ENCODE data around the gene PODN. TPM values are rescaled to one million over a fixed set of nuclear protein-coding genes. Genes with fewer than 3 reads are reported as not detected.

The PODN gene
- total RNA-seq (2021) = 0.17 and 0.29 TPM in 2 replicates
- long read RNA-seq, partial matches to known transcripts = 0 of 1 reads
- long read RNA-seq, other reads (novel, unspliced or antisense) = 1 of 1 reads

- no peak within 1 kb of the TSS for H2BK20ac ChIP-seq (ENCODE audit: low read depth, low read length, poor library complexity, severe bottlenecking)
- no peak within 1 kb of the TSS for H2AK5ac ChIP-seq (ENCODE audit: insufficient read length, low read length)
- no peak within 1 kb of the TSS for H2BK120ac ChIP-seq (ENCODE audit: low read depth, low read length, poor library complexity, severe bottlenecking)
- peaks cover 84% of the 10 kb centered on the region for H3K27me3 Mint-ChIP-seq (ENCODE audit: low read depth)
- H3K4me1 ChIP-seq (ENCODE audit: insufficient read depth, low read length) = no peaks in the 10 kb centered on the region; the same call in 1 of the 2 replicates
- no peak within 1 kb of the TSS for H2BK15ac ChIP-seq (ENCODE audit: low read depth, low read length)
- peaks cover 36% of the 10 kb centered on the region; the same call in 1 of the 2 replicates for H3K27me3 ChIP-seq (ENCODE audit: insufficient read depth, low read length)
- H3K18ac ChIP-seq (ENCODE audit: insufficient read length, low read depth, low read length) = no peak within 1 kb of the TSS
- H3K9me3 Mint-ChIP-seq = no peaks in the 10 kb centered on the region
- no peak within 1 kb of the TSS for H3K27ac Mint-ChIP-seq
- H3K14ac ChIP-seq (ENCODE audit: insufficient read depth, low read length) = no peak within 1 kb of the TSS; the same call in 1 of the 2 replicates
- H3K27ac ChIP-seq (ENCODE audit: insufficient read length, low read depth, low read length) = no peak within 1 kb of the TSS
- H3K79me1 ChIP-seq (ENCODE audit: insufficient read depth, low read depth, low read length, poor library complexity, severe bottlenecking) = no peaks in the 10 kb centered on the region
- no peak within 1 kb of the TSS for H3T11ph ChIP-seq (ENCODE audit: low read length)
- peaks cover 6 to 11% of the 10 kb centered on the region in 2 experiments for H3K4me1 Mint-ChIP-seq
- no peak within 1 kb of the TSS for H3K4ac ChIP-seq (ENCODE audit: low read depth, low read length)
- peak within 1 kb of the TSS; percentile 68 to 80 for H3K4me3 Mint-ChIP-seq
- no peak within 1 kb of the TSS for H4K8ac ChIP-seq (replicated peaks; ENCODE audit: insufficient read length, low read depth, low read length)
- no CpG with 5 or more reads among the region's 73 CpGs for WGBS (ENCODE audit: extremely low coverage, insufficient read length, low lambda C conversion rate)
- no peak within 1 kb of the TSS for H4K5ac ChIP-seq (ENCODE audit: insufficient read length, low read depth, low read length)
- H4K20me1 ChIP-seq (ENCODE audit: control insufficient read depth, insufficient read depth, insufficient read length) = no peaks in the 10 kb centered on the region
- DNase-seq = no peak
- H3K23ac ChIP-seq (ENCODE audit: insufficient read length, low read depth, low read length) = no peak within 1 kb of the TSS
- TF ChIP-seq, protein P1, sequence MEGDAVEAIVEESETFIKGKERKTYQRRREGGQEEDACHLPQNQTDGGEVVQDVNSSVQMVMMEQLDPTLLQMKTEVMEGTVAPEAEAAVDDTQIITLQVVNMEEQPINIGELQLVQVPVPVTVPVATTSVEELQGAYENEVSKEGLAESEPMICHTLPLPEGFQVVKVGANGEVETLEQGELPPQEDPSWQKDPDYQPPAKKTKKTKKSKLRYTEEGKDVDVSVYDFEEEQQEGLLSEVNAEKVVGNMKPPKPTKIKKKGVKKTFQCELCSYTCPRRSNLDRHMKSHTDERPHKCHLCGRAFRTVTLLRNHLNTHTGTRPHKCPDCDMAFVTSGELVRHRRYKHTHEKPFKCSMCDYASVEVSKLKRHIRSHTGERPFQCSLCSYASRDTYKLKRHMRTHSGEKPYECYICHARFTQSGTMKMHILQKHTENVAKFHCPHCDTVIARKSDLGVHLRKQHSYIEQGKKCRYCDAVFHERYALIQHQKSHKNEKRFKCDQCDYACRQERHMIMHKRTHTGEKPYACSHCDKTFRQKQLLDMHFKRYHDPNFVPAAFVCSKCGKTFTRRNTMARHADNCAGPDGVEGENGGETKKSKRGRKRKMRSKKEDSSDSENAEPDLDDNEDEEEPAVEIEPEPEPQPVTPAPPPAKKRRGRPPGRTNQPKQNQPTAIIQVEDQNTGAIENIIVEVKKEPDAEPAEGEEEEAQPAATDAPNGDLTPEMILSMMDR (conservative IDR thresholded peaks at IDR 0.05) = no peak
- H3K23me2 ChIP-seq (ENCODE audit: insufficient read length, low read depth, low read length, poor library complexity, severe bottlenecking) = peaks cover 9% of the 10 kb centered on the region
- H4K91ac ChIP-seq (ENCODE audit: insufficient read length, low read depth, low read length) = no peak within 1 kb of the TSS
- H3K36me3 Mint-ChIP-seq (ENCODE audit: insufficient read depth in 1 of 3, low read depth in 3 of 3) = no peaks in the 10 kb centered on the region
- H3K56ac ChIP-seq (ENCODE audit: insufficient read length, low read depth, low read length) = no peak within 1 kb of the TSS
- no peak within 1 kb of the TSS for H2AFZ ChIP-seq (ENCODE audit: low read length)
- H3K9ac ChIP-seq (ENCODE audit: extremely low read depth, insufficient read length, low read length) = no peak within 1 kb of the TSS
- H3K79me2 ChIP-seq (ENCODE audit: insufficient read depth, low read length) = no peaks in the 10 kb centered on the region
- H2BK5ac ChIP-seq (ENCODE audit: insufficient read length, low read length) = no peak within 1 kb of the TSS
- no peak within 1 kb of the TSS for H2BK12ac ChIP-seq (ENCODE audit: insufficient read length, low read depth, low read length)
- H3K4me2 ChIP-seq (ENCODE audit: insufficient read depth, insufficient read length, low read length) = peak within 1 kb of the TSS; percentile 69
- H3K9me3 ChIP-seq (ENCODE audit: control insufficient read depth, low read depth, low read length) = no peaks in the 10 kb centered on the region
Measured at GRCh38 chr1:53061859-53062707, at the start of gene PODN. Gene PODN (plus strand): TSS chr1:53062213. CDS start chr1:53069856, 7,643 bp downstream.

Data from H9 (cell line).